ENCODE results near the gene CMPK2.
"Not testable (repeated sequence)": the region's sequence is repeated elsewhere in the genome, so short reads cannot be mapped to it uniquely, and the experiment has no call there.

Gene CMPK2

DNA sequence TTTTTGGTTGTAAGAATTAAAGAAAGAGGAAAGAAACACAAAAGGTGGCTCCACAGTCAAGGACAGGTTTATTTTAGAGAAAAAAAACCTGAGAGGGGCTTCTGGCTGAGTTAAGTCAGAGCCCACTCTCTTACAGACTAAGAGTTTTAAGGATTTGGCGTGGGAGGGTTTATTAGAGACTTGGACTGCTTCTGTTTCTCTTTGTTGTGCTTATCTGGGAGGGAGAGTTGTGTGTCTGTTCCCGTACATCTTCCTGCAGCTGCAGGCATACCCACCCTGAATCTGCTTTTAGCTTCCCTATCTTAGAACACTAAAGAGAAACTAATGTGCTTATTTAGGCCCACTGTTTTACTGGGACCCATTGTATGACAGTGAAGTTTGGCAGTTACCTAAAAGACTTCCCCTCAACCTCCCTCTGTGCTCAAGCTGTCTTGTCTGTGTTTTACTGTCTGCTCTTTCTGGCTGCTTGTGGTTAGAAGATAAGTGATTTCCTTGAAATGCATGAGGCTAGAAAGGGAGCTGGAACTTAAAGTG is 14.6 kb upstream of the CMPK2 start:
- no peak for DNase-seq (ENCODE audit: low read depth in 2 of 2)

DNA sequence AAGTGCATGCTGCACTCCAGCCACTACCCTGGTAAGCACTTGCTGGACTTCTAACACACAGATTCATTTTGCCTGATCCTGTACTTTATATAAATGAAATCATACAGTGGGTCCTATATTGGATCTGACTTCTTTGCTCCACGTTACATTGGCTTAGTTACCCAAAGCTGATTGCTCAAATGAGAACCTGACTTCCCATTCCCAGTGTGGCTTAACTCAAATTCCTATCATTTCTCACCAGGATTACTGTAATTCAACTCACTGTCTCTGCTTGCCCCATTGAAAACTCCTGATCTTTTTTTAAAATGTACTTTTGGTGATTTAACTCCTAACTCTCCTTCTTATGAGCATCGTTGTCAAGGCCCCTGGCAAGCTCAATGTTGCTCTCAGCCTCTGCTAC is 13.3 kb upstream of the CMPK2 start:
- DNase-seq (ENCODE audit: low read depth in 2 of 2), result no peak

DNA sequence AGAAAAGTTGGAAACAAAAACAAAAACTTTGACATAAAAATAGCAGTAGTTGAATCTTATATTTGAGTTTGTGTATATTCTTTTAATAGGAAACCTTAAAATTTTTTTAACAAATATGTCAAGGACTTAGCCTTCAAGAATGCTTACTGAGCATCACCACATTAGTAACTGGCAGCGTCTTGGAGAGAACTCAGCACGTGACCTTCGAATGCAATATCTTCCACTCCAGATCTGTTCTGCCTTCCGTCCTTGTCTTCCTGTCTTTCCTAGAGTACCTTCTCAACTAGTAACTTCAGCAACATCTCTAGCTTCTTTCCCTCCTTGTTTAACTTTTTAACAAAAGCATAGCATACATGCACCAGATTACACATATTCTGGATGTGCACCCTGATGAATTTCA is 12.8 kb upstream of the CMPK2 start:
- DNase-seq (ENCODE audit: low read depth in 2 of 2), result no peak

DNA sequence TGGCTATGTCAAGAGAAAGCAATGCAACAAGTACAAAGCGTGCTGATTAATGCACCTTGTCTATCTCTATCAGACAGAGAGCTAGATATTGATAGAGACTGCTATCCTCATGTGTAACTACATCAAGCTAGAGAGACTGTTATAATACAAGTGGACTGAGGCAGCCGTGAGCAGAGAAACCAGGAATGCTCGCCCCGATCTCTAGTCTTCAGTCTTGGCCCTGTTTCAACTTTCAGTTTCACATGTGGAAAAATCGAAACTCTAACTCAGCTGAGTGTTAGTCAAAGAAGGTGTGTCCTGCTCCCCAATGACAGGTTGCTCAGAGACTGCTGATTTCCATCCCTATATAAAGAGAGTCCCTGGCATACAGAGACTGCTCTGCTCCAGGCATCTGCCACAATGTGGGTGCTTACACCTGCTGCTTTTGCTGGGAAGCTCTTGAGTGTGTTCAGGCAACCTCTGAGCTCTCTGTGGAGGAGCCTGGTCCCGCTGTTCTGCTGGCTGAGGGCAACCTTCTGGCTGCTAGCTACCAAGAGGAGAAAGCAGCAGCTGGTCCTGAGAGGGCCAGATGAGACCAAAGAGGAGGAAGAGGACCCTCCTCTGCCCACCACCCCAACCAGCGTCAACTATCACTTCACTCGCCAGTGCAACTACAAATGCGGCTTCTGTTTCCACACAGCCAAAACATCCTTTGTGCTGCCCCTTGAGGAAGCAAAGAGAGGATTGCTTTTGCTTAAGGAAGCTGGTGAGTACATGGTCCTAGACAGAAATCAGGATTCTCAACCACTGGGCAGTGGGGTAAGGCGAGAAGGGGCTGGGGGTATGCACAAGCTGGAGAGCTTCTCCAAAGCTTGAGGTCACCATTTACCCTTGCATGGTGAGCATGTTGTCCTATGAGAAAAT is 11.9 kb upstream of the CMPK2 start, which contains the start of gene RSAD2:
Gene RSAD2 (plus strand): TSS at position 376 of the 903 bp plus-strand sequence. CDS start 24 bp downstream, at position 400.
- no peak for DNase-seq (ENCODE audit: low read depth in 2 of 2)

DNA sequence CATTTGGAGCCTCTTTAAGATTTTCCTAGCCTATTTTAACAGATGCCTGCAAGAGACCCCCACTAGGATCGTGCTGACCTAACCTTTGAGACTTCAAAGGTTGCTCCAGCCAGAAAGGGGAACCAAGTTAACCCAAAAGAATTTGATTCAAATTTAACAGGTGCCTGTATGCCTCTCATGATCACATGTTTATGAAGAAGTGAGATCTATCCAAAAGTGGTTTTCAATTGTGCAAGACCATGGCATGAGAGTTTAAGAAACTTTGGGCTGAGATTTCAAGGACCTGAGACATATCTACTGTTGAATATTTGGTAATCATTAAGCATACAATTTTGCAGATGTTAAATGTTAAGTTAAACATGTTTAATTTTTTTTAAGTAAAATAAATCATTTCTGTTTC is 10.6 kb upstream of the CMPK2 start:
- DNase-seq (ENCODE audit: low read depth in 2 of 2), result no peak

DNA sequence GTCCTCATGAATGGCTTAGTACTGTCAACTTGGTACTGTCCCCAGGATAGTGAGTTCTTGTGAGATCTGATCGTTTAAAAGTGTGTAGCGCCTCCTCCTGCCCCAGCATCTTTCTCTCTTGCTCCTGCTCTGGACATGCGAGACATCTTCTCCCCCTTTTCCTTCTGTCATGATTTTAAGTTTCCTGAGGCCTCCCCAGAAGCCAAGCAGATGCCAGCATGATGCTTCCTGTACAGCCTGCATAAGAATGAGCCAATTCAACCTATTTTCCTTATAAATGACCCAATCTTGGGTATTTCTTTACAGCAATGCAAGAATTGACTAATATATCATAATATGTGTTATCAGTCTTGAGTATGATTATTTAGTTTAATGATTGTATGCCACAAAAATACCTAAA is 8.3 kb upstream of the CMPK2 start:
- no peak for DNase-seq (ENCODE audit: low read depth in 2 of 2)

DNA sequence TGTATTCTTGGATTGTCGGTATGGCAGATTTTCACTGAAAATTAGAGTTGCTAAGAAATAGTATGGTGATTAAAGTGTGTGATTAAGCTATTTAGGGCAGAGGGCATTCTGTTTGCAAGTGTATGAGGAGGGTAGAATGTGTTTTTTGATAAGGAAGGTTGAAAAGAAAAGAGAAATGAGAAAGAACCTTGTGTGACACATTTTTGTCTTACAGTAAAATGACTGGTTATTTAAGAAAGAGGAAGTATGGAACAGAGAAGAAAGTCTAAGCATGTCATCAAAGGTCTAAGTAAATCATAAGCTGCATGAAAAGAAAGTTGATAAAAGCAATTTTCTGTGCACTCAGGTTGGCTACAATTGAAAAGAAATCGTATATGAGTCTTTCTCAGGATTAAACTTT is 6.7 kb upstream of the CMPK2 start:
- no peak for DNase-seq (ENCODE audit: low read depth in 2 of 2)

DNA sequence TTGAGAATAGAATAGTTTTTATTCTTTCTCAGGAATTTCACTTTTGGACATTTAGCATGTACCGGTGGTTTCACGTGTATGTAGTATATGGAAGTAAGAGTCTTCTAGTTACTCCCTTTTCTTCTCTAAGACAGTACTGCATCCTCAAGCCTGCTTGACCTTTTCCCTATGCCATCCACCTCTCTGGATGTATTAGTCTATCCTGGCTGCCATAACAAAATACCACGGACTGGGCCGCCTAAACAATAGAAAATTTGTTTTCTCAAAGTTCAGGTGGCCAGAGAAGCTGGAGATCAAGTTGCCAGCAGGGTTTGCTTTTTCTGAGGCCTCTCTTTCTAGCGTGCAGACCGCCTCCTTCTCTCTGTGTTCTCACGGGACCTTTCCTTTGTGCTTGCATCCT is 1.3 kb upstream of the CMPK2 start:
- DNase-seq (ENCODE audit: low read depth in 2 of 2), result no peak

DNA sequence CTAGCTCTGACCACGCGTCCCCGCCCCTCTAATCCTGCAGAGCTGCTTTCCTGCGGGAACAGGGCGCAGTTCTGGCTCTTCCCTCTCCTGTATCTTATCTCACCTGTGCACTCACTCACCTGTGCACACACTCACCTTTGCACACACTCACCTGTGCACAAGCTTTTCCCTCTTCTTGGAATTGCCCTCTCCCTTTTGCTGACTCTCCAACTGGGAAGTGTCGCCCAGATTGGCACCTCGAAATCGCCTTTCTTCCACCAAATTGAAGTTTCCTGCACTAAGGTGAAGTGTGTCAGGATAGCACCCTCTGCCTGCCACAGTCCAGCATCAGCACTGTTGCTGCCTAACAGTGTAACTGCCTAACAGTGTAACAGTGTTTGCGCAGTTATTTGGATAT is 566 bp upstream of the CMPK2 start:
- DNase-seq (ENCODE audit: low read depth in 2 of 2), result no peak

DNA sequence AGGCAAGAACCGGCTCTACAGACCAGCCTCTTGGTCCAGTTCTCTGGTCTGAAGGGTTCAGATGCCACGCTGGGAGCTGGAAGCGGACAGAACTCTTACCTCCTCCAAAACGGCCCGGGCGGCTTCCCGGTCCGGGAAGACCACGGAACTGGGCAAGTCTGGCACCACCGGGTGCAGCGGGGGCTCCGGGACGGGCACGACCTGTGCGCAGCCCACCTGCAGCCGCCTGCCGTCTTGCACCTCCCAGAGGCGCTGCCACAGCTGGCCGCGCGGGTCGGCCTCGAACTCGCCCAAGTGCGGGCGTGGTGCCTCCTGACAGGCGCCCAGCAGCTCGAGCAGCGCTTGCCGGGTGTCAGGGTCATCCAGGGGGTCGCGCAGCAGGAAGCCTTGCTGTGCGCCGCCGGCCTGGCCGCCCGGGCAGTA is 773 bp downstream of the CMPK2 start:
- no peak for DNase-seq (ENCODE audit: low read depth in 2 of 2)

DNA sequence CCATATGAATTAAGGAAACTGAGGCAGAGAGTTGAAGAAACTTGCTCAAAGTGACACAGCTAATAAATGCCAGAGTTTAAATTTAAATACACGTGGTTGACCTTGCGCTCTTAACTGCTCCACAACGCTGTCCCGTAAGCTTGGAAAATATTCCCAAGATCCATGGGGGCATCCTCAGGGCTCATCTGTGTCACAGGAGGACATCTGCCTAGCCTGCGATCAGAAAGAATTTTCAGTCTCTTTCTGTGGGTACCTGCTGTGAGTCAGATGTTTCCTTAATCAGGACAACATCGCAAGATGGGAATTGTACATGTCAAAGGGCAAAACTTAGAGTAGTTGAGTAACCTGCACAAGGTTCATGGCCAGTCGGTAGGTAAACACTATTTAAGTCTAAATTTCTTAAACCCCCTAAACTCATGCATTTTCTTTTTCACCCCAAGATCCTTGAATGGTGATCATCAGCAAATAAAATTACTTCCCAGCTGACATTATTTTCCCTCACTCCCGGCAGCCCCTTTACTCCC is 1.4 kb downstream of the CMPK2 start:
- DNase-seq (ENCODE audit: low read depth in 2 of 2), result no peak

DNA sequence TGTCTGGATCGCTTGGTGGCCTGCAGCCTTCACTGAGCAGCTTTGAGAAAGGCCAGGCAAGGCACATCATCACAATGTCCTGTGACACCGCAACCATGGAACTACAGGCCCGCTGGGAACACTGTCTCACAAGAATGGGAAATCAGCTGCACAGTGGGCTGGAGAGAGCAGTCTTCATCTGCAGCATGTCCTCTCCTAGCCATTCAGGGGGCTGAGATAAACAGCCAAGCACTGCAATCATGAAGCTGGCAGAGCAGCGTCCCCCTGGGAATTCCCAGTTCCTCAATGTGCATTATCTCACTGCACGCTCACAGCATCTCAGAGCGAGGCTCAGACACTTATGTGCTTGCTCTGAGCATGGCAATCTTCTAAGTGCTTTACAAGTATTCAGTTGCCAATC is 1.9 kb downstream of the CMPK2 start:
- DNase-seq (ENCODE audit: low read depth in 2 of 2), result no peak

DNA sequence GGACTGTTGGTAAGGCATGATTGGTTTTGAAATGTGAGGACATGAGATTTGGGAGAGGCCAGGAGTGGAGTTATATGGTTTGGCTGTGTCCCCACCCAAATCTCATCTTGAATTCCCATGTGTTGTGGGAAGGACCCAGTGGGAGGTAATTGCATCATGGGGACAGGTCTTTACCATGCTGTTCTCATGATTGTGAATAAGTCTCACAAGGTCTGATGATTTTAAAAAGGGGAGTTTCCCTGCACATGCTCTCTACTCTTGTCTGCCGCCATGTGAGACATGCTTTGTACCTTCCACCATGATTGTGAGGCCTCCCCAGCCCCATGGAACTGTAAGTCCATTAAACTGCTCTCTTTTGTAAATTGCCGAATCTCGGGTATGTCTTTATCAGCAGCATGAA is 5.4 kb downstream of the CMPK2 start:
- DNase-seq (ENCODE audit: low read depth in 2 of 2), result no peak

DNA sequence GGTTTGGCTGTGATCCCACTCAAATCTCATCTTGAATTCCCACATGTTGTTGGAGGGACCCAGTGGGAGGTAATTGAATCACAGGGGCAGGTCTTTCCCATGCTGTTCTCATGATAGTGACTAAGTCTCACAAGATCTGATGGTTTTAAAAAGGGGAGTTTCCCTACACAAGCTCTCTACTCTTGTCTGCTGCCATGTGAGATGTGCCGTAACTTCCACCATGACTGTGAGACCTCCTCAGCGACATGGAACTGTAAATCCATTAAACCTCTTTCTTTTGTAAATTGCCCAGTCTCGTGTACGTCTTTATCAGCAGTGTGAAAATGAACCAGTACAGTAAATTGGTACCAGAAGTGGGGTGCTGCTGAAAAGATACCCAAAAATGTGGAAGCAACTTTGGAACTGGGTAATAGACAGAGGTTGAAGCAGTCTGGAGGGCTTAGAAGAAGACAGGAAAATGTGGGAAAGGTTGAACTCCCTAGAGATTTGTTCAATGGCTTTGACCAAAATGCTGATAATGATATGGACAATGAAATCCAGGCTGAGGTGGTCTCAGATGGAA is 7.2 kb downstream of the CMPK2 start:
- not testable (repeated sequence) for DNase-seq (ENCODE audit: low read depth in 2 of 2)

DNA sequence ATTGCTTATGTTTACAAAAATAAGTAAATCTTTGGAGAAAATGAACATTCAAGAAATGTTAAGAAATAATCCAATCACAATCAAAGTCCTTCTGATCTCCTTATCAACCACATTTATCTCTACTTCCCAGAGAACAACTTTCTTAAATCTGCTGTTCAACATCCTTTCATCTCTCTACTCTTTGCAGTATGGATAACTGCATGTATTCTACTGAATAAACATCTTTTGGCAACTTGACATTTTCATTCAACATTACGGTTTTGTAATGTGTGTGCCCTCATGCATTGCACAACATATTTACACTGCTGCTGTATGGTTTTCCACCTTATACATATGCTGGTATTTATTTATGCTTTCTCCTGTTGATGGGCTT is 9.2 kb downstream of the CMPK2 start:
- no peak for DNase-seq (ENCODE audit: low read depth in 2 of 2)

DNA sequence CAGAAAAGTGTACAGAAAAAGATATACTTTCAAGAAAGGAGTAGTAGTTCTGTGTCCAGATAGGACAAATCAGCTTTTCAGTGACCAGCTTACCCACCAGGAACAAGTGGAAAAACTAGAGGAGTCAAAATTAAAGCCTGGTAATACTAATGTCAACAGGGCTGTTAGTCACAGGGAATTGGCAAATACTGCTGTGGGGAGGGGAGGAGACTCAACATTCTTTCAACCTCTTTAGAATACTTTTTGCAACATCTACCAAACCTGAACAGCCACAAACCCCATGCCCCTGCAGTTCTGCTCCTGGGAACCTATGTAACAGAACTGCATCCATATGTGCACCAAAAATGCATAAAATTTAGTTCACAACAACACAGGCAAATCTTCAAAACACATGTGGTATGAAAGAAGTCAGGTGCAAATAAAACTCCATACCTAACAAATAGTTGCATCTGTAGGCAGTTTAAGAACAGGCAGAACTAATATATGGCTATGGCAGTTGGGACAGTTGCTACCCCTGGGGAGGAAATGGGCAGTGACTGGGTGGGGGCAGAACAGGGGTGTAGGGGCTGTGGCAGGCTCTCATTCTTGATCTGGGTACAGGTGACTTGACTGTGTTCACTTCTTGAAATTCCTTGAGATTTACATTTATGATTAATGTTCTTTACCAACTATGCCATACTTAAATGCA is 9.7 kb downstream of the CMPK2 start:
- DNase-seq (ENCODE audit: low read depth in 2 of 2), result no peak

DNA sequence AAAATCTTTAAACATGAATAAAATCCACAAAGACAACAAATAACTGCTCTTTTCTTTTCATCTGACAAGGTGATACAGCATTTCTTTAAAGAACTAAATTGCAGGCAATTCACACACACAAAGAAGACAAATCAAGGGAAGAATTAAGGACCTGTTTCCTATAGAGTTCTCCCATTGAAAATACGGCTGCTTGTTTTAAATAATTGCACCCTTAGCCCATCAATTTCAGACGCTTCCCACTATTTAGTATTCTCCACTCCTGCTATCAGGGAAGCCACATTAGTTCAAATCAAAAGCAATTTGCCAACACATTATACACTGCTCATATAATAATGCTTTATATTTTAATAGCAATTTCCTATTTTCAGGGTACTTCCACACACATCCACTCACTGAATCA is 11.3 kb downstream of the CMPK2 start:
- no peak for DNase-seq (ENCODE audit: low read depth in 2 of 2)

DNA sequence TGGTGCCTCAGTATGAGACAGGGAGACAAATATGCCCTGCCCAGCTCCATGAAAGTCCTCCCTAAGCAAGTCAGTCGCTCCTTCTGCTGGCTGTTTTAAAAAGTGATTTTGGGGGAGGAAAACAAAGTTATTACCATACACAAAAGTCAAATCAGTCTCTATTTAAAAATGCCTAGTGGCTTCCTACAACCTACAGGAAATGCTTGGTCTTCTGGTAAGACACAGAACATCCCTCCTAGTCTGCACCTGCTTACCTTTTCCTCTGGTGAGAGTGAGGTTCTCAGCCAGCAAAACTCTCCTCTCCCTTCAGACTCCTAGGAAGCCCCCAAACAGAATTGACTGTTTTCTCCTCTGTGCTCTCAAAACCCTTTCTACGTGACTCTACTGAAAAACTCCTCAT is 13.5 kb downstream of the CMPK2 start:
- no peak for DNase-seq (ENCODE audit: low read depth in 2 of 2)

DNA sequence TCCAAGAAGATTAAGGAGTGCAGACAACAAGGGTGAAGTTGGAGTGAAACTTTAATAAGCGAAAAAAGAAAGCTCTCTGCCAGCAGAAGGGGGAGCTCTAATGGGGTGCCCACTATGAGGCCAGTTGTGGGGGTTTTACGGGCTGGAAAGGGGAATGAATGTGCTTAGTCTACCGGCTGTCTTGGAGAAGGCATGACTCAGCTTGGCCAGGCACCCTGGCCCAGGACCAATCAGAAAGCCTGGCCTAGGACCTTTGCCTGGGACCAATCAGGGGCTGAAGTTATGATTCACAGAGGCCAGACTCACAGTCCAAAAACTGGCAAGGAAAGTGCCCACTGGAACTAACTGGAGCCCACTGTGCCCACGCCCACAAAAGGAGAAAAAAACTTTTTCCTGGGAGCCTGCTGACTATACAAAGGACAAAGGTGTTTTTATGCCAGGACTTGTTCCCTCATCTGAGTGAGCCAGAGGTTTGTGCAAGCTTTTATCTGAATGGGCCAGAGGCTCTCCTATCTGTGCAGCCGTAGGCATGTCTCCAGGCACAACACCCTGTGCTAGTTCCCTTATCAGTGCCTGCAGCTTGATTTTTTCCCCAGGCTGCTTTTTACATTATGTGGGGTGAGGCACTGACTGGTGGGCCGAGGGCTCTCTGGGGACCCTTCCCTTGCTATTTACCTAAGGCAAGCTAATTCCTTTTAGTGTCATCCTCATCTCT is 18.6 kb downstream of the CMPK2 start:
- no peak for DNase-seq (ENCODE audit: low read depth in 2 of 2)

DNA sequence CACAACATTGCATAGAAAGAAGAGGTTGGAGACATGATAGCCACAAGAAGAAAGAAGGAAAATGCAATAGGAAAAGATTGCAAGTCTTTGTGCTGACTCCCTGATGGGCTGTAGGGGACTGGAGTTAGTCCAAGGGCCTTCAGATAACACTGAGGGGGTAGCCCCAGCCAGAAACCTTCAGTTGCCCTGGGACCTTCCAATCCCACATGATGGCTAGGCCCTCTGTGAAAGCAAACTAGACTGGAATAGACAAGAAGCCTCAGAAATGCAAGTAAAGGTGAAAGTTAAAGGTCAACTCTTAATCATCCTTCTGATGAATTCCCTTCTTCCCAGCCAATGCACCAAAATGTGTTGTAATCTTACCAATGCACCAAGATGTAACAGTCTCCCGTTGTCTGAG is 19.2 kb downstream of the CMPK2 start:
- no peak for DNase-seq (ENCODE audit: low read depth in 2 of 2)

DNA sequence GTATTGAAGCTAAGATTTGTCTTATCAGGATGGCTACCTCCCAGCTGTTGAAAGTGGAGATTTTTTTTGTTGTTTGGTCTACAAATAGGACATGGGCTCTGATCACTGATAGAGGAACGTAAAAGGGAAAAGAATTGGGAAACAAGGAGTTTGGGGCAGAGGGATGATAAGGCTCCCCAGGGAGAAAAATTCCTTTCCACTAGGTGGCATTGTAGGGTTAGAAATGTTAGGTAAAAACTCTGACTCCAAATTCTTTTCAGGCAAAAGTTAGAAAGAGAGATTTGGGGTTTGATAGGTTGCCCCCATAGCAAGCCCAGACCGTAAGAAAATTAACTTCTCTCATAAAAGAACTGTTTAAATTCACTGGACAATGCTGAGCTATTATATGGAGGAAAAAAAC is 19.8 kb downstream of the CMPK2 start:
- DNase-seq (ENCODE audit: low read depth in 2 of 2), result no peak

DNA sequence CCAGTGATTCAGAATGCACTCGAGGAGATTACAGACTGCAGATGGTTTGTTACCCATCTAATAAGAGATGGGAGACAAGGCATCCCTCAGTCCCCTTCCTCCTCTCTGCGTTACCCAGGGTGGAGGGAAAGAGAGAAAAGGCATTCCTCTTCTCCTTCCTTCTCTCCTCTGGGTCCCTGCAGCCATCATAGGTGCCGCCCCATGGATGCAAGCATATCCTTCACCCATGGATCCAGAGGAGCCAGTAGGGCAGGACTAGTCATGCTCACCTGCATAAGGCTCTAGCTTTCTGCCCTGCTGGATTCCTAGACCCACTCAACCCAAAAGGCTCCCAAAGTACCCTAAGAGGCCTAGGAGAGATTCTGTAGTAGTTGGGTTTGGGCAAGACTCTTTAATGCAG is 20.4 kb downstream of the CMPK2 start:
- DNase-seq (ENCODE audit: low read depth in 2 of 2), result no peak
